NCI-H2029 (cell line): Measurements from ENCODE around the gene SSR4.

Experiments
- DNase-seq: peaks from one replicate; lab custom pipeline; 2025; lab: John Stamatoyannopoulos, UW

The SSR4 gene

DNA sequence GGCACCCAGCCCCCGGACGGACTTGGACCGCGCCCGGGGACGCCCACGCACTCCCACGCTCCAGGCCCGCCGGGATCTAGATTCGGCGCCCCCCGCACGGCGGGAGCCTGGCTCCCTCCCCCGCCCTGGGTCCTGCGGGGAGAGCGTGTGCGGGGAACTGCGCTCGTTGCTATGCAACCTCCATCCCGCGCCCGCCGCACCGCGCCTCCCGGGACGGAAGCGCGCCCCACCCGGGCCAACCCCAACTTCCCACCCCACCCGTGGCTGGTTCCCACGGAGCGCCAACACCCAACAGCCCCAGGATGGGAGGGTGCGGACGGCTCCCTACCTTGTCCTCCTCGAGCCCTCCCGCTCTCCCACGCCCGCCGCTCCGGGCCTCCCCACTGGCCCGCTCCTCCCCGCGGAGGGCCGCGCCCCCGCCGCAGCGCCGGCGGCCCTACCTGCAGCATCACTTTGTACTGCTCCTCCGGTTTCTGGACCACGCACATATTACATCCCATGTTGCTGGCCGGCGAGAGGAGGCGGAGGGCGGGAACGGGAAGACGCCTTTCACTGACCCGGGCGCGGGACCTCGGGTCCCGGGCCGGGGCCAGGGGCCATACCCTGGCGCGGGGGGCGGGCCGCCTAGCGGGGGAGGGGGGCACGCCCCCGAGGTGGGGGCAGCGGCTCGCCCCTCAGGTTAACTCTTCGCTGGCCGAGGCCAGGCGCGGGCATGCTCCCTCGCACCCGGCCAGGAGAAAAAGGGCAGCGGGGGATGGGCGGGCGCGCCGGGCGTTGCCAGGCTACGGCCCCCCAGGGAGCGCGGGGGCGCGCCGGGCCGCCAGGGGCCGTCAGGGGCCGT lies 35.6 kb downstream of the SSR4 start, which contains the start of gene PDZD4:
Gene PDZD4, minus strand, starts transcription at position 746 of the 841 bp plus-strand sequence. Its CDS starts 246 bp downstream, at position 500.
- no peak for DNase-seq

DNA sequence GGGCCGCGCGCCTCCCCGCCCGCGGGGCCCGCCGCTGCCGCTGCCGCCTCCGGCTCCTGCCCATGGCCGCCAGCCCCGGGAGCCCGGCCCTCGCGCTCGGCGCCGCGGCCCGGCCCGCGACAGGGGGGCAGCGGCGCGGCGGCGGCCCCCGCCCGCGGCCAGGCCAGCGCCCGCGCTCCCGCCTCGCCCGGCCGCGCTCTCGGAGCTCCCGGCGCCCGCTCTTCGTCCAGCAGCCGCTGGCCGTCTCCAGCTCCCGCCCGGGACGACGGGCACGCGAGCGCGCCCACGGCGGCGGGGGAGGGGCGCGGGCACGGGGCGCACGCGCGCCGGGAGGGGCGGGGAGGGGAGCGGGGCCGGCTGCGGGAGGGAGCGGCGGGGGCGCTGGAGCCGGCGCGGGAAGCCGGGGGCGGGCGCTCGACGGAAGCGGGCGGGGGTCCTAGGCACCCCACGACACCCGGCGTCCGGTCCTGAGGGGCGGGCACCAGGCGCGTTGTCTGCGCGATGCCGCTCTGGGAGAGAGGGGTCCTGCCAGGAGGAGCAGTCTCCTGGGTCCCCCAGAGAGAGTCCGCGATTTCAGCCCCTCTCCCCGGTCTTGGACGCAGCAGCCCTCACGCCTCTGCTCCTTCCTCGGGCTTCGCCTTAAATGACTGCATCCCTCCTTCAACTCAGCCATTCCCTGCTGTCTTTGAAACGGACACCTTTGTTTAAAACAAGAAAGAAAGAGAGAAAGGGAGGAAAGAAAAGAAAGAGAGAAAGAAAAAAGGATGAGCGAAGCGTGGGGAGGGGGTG lies 36.4 kb downstream of the SSR4 start:
- DNase-seq, result no peak

DNA sequence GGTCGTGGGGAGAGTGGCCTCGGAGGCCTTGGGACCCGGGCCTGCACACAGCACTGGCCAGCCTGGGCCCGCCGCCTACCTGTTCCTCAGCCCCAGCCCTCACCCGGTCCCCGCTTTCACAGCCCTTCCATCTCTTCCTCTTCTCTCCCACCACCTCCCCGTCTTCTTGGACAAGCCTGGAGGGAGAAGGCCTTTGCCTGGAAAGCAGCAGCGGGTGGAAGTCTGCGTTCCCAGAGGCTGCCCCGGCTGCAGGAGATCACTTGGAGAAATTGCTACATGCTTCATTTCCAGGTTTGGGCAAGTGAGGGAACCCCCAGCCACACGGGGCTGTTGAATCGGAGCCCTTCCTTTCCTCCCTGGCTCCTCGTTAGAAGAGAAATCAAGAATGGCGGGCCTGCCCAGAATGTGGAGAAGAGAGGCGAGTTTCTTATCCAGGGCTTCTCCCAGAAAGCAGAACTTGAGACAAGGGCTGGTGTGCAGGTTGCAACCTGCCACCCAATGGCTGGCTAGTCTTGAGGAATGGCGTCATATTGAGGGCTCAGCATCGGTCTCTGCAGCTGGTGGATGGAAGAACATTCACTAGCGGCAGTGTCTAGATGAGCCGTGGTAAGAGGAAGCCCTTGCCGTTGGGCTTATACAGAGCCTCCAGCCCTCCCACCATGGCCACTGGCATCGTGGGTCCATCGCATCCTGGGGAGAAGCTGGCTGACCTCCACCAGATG lies 37.1 kb downstream of the SSR4 start:
- no peak for DNase-seq

DNA sequence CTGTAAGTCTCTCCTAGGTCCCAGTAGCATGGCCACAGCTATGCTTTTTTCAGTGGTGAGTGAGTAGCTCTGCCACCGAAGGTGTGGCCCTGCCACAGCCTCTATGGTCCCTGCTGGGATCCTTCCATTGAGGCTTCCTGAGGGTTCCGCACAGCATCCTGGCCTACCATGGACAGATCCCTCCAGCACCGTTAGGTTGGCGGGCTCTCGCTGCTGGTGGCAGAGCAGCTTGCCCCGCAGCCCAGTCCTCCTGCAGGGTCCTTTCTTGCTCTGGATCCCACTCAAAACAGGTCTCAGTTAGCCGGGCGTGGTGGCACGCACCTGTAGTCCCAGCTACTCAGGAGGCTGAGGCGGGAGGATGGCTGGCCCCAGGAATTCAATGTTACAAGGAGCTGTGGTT lies 38.3 kb downstream of the SSR4 start:
- DNase-seq, result no peak

DNA sequence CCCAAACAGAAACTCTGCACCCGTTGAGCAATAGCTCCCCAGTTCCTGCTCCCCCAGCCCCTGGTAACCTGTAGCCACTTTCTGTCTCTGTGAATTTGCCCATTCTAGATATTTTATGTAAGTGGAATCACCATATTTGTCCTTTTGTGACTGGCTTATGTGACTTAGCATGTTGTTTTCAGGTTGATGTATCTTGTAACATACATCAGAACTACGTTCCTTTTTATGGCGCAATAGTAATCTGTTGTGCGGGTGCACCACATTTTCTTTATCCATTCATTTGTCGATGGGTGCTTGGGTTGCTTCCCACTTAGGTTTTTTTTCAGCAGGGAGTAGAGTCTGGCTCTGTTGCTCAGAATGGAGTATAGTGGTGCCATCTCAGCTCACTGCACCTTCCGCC lies 42.5 kb downstream of the SSR4 start:
- no peak for DNase-seq

DNA sequence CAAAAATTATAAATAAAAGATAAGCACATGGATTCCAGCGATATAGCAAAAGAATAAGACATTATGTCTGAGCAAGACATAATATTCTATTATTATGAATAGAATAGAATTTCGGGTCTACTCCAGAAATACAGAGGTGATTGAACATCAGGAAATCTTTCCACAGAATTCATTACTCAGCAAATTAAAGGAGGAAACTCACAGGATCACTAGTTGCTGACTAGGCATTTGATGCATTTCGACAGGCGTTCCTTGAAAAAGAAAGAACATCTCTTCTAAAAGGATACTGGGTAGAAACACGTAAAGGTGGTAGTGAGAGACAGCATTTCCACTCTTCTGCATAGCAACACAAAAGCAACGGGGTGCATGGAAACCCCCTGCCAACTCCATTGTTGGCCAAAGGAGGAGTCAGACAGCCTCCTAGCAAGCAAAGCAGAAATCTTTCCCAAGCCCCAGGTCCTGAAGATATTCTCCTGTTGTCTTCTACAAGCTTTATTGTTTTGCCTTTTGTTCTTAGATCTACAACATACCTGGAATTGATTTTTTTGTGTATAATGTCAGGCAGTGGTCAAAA lies 50.1 kb downstream of the SSR4 start:
- no peak for DNase-seq

DNA sequence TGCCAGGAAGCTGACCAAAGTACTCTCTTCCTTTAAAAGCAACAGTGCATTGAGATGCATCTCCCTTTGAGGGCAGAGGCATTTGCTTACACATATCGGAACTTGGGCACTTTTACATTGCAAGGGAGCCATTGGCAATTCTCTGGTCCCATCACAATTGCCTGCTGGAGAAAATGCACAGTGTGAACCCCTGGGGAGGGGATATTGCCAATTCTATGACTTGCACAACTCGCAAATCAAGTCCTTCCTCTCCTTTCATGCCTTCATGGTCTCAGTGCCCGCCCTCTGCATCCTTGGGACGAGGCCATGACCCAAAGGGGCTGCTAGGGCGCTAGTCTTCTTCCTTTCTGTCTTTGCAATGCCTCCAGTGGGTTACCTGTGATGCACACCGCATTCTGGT lies 50.7 kb downstream of the SSR4 start:
- DNase-seq, result no peak

DNA sequence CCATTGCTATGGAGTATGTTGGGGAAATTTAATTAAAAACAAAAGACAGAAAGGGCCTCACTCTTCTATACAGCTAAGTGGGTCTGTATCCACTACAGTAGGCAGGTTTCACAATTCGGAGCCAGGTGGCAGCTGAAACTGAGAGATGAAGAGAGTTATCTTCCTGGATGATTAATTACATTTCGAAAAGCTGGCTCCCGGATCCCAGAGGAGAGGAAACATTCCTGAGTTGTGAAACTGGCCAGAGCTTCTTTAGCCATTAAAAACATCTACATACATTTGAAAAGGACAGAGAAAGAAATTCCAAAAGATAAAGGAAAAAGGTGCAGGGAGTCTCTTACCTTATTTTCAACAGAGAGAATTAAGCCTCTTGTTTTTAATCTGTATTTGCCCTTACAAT lies 51.4 kb downstream of the SSR4 start:
- no peak for DNase-seq
